ENCODE data around the gene SYCE1.

- TF ChIP-seq CTCF (IDR thresholded peaks at IDR 0.05) (no peak), POLR2A (IDR thresholded peaks at IDR 0.05) (no peak)
Observed at GRCh38 chr10:133534417-133534816, 31.0 kb downstream of the SYCE1 start.

All from adrenal gland (tissue), 5 donors.